ENCODE measurements around the gene COX5B. TPM values are rescaled to one million over a fixed set of nuclear protein-coding genes. Genes with fewer than 3 reads are reported as not detected.

COX5B gene
- total and polyA plus RNA-seq, 10 of the 15 experiments (the other 5 are each of a cell fraction or from before 2014, with no cell fraction given), result 69.5 to 518 (median 363) TPM

- TF ChIP-seq CREM (IDR thresholded peaks at IDR 0.05; ENCODE audit: low read depth) (peak; percentile 35; the same call in 1 of the 2 replicates), MEF2B (IDR thresholded peaks at IDR 0.05; ENCODE audit: partially characterized antibody, poor library complexity, severe bottlenecking) (no peak), SRF (IDR thresholded peaks at IDR 0.05; ENCODE audit: low read depth in 2 of 2, low read length in 2 of 2) (no peak), SP1 (IDR thresholded peaks at IDR 0.05; ENCODE audit: low read depth, low read length) (no peak), MXI1 (IDR thresholded peaks at IDR 0.05; ENCODE audit: low read depth, low read length) (no peak; the same call in 1 of the 2 replicates), EGR1 (IDR thresholded peaks at IDR 0.05; ENCODE audit: borderline replicate concordance in 1 of 2, low read depth in 2 of 2, low read length in 2 of 2) (peak; percentile 69 to 100), SPI1 (IDR thresholded peaks at IDR 0.05; ENCODE audit: borderline replicate concordance, insufficient read depth, low read depth, low read length) (peak; percentile 44; the same call in 1 of the 2 replicates), JUND (IDR thresholded peaks at IDR 0.05; ENCODE audit: low read depth, low read length) (no peak), PAX5 (IDR thresholded peaks at IDR 0.05; ENCODE audit: borderline replicate concordance, low read depth, low read length) (no peak; the same call in 1 of the 2 replicates), LARP7 (IDR thresholded peaks at IDR 0.05) (peak; percentile 67), ZZZ3 (IDR thresholded peaks at IDR 0.05; ENCODE audit: control insufficient read depth, insufficient read length, low read depth) (no peak), POLR2AphosphoS5 (IDR thresholded peaks at IDR 0.05; ENCODE audit: low read length) (peak; percentile 98), ATF7 (IDR thresholded peaks at IDR 0.05; ENCODE audit: low read depth) (peak; percentile 57; the same call in 1 of the 2 replicates), BHLHE40 (IDR thresholded peaks at IDR 0.05; ENCODE audit: borderline replicate concordance in 1 of 2, low read depth in 2 of 2, low read length in 1 of 2) (peak in 1 of 2 experiments; percentile 64; a peak in 2 of 4 replicates), RUNX3 (IDR thresholded peaks at IDR 0.05; ENCODE audit: low read length) (peak; percentile 46), ZNF274 (IDR thresholded peaks at IDR 0.05; ENCODE audit: insufficient read depth, insufficient read length) (no peak), BACH1 (IDR thresholded peaks at IDR 0.05; ENCODE audit: borderline replicate concordance) (peak; percentile 65), SMAD1 (IDR thresholded peaks at IDR 0.05; ENCODE audit: low read depth, partially characterized antibody) (no peak)
- TF ChIP-seq, protein P1, sequence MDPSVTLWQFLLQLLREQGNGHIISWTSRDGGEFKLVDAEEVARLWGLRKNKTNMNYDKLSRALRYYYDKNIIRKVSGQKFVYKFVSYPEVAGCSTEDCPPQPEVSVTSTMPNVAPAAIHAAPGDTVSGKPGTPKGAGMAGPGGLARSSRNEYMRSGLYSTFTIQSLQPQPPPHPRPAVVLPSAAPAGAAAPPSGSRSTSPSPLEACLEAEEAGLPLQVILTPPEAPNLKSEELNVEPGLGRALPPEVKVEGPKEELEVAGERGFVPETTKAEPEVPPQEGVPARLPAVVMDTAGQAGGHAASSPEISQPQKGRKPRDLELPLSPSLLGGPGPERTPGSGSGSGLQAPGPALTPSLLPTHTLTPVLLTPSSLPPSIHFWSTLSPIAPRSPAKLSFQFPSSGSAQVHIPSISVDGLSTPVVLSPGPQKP (IDR thresholded peaks at IDR 0.05; ENCODE audit: low read depth, low read length), result peak; percentile 42; the same call in 1 of the 2 replicates
- TF ChIP-seq, protein P2, sequence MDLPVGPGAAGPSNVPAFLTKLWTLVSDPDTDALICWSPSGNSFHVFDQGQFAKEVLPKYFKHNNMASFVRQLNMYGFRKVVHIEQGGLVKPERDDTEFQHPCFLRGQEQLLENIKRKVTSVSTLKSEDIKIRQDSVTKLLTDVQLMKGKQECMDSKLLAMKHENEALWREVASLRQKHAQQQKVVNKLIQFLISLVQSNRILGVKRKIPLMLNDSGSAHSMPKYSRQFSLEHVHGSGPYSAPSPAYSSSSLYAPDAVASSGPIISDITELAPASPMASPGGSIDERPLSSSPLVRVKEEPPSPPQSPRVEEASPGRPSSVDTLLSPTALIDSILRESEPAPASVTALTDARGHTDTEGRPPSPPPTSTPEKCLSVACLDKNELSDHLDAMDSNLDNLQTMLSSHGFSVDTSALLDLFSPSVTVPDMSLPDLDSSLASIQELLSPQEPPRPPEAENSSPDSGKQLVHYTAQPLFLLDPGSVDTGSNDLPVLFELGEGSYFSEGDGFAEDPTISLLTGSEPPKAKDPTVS (IDR thresholded peaks at IDR 0.05; ENCODE audit: low read depth, low read length), result no peak
- TF ChIP-seq, protein P3, sequence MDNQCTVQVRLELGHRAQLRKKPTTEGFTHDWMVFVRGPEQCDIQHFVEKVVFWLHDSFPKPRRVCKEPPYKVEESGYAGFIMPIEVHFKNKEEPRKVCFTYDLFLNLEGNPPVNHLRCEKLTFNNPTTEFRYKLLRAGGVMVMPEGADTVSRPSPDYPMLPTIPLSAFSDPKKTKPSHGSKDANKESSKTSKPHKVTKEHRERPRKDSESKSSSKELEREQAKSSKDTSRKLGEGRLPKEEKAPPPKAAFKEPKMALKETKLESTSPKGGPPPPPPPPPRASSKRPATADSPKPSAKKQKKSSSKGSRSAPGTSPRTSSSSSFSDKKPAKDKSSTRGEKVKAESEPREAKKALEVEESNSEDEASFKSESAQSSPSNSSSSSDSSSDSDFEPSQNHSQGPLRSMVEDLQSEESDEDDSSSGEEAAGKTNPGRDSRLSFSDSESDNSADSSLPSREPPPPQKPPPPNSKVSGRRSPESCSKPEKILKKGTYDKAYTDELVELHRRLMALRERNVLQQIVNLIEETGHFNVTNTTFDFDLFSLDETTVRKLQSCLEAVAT (IDR thresholded peaks at IDR 0.05), result no peak
- TF ChIP-seq, protein P4, sequence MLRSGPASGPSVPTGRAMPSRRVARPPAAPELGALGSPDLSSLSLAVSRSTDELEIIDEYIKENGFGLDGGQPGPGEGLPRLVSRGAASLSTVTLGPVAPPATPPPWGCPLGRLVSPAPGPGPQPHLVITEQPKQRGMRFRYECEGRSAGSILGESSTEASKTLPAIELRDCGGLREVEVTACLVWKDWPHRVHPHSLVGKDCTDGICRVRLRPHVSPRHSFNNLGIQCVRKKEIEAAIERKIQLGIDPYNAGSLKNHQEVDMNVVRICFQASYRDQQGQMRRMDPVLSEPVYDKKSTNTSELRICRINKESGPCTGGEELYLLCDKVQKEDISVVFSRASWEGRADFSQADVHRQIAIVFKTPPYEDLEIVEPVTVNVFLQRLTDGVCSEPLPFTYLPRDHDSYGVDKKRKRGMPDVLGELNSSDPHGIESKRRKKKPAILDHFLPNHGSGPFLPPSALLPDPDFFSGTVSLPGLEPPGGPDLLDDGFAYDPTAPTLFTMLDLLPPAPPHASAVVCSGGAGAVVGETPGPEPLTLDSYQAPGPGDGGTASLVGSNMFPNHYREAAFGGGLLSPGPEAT (IDR thresholded peaks at IDR 0.05; ENCODE audit: low read depth), result peak; percentile 73; the same call in 1 of the 2 replicates
Observed at GRCh38 chr2:97645695-97646629, at the start of gene COX5B (continued).
